OCI-LY1 (cell line): Measurements from ENCODE around the gene TOR2A.

Experiments used
- H2AFZ ChIP-seq: fragments of 200-600 bp; sonication (generic), shearing (Covaris generic); 2 replicates; pipeline ENCODE4 v1.6.0; 2014; ENCODE audit warnings: antibody characterized with exemption, mild to moderate bottlenecking, low read length
- H3F3A ChIP-seq: fragments of 200-600 bp; sonication (generic), shearing (Covaris generic); 2 replicates; pipeline ENCODE4 v1.6.0; 2014; ENCODE audit warnings: mild to moderate bottlenecking, antibody characterized with exemption, low read length, moderate library complexity; ENCODE audit not compliant: insufficient read depth
- H3K27ac ChIP-seq: fragments of 200-600 bp; sonication (generic); 2 replicates; pipeline ENCODE4 v1.5.1; 2014; ENCODE audit warnings: low read length, mixed run types, mild to moderate bottlenecking, low read depth; ENCODE audit not compliant: poor library complexity, severe bottlenecking
- H3K27me3 ChIP-seq: fragments of 200-600 bp; sonication (generic); 2 replicates; pipeline ENCODE4 v1.6.0; 2014; ENCODE audit warnings: antibody characterized with exemption, mild to moderate bottlenecking, low read length, moderate library complexity; ENCODE audit not compliant: insufficient read depth
- H3K36me3 ChIP-seq: fragments of 200-600 bp; sonication (generic); 2 replicates; pipeline ENCODE4 v1.6.1; 2014; ENCODE audit warnings: mild to moderate bottlenecking, antibody characterized with exemption, low read length, moderate library complexity, mixed read lengths; ENCODE audit not compliant: insufficient read depth
- H3K4me1 ChIP-seq: fragments of 200-600 bp; sonication (generic); 2 replicates; pipeline ENCODE4 v1.5.1; 2014; ENCODE audit warnings: mild to moderate bottlenecking, low read length, moderate library complexity; ENCODE audit not compliant: insufficient read depth, severe bottlenecking
- H3K4me2 ChIP-seq: fragments of 200-600 bp; sonication (generic), shearing (Covaris generic); 2 replicates; pipeline ENCODE4 v1.6.1; 2014; ENCODE audit warnings: low read length
- H3K4me3 ChIP-seq: fragments of 200-600 bp; sonication (generic); 2 replicates; pipeline ENCODE4 v1.5.1; 2014; ENCODE audit warnings: low read length, low read depth, mild to moderate bottlenecking, mixed read lengths; ENCODE audit not compliant: poor library complexity, severe bottlenecking
- H3K79me2 ChIP-seq: fragments of 200-600 bp; shearing (Covaris generic); 2 replicates; pipeline ENCODE4 v1.6.1; 2016; ENCODE audit warnings: mixed run types, low read length, mixed read lengths; ENCODE audit not compliant: insufficient read depth
- H3K9ac ChIP-seq: fragments of 200-600 bp; sonication (generic), shearing (Covaris generic); 2 replicates; pipeline ENCODE4 v1.6.1; 2014; ENCODE audit warnings: mild to moderate bottlenecking, low read length, mixed read lengths
- H3K9me2 ChIP-seq: fragments of 200-600 bp; sonication (generic), shearing (Covaris generic); 2 replicates; pipeline ENCODE4 v1.6.1; 2014; ENCODE audit warnings: low read depth, mild to moderate bottlenecking, low read length, mixed read lengths
- H3K9me3 ChIP-seq: fragments of 200-600 bp; shearing (Covaris generic); 2 replicates; pipeline ENCODE4 v1.6.1; 2014; ENCODE audit warnings: low read length, mixed read lengths
- H4K20me1 ChIP-seq: fragments of 200-600 bp; sonication (generic), shearing (Covaris generic); 2 replicates; pipeline ENCODE4 v1.6.0; 2016; ENCODE audit warnings: mild to moderate bottlenecking, low read length; ENCODE audit not compliant: insufficient read depth
- EZH2 ChIP-seq: fragments of 200-600 bp; sonication (generic), shearing (Covaris generic); IDR thresholded peaks from 2 replicates; pipeline ENCODE4 v1.8.0; 2017; ENCODE audit warnings: borderline replicate concordance, mixed run types, mild to moderate bottlenecking, antibody characterized with exemption, low read length, moderate library complexity, mixed read lengths
- TF ChIP-seq, protein P1 (sequence below): fragments of 200-600 bp; sonication (generic), shearing (Covaris generic); IDR thresholded peaks from 2 replicates; pipeline ENCODE4 v1.5.1; 2017; ENCODE audit warnings: mild to moderate bottlenecking, antibody characterized with exemption, low read length, moderate library complexity, mixed read lengths

Gene TOR2A

DNA sequence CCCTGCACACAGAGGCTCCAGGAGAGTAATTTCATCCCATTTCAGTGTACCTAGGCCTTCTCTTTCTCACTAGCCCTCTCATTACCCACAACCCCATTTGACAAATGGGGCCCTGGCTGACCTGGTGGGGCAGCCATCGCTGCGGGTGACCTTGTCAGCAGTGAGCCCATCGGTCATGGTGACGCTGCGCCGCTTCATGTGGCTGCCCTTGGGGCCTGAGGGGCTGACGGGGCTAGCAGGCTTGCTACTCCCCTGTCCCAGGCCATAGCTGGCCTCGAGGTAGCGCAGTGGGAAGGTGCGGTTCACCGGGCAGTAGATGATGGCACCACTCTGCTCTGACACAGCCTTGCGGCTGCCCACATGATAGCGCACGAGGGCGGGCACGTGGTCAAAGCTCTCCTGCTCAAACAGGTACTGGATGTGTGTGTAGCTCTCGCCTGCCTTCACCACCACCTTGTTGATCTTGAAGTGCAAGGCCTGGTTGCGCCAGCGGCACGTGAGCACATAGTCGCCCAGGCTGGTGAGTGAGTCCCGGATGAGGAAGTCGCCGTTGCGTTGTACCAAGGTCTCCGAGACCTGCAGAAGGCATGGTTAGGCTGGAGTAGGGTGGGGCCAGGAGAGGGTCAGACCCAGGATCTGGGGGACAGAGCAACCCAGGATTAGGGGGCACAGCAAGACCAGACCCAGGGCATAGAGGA, 14.1 kb upstream of the TOR2A start:
- TF ChIP-seq, protein P1, sequence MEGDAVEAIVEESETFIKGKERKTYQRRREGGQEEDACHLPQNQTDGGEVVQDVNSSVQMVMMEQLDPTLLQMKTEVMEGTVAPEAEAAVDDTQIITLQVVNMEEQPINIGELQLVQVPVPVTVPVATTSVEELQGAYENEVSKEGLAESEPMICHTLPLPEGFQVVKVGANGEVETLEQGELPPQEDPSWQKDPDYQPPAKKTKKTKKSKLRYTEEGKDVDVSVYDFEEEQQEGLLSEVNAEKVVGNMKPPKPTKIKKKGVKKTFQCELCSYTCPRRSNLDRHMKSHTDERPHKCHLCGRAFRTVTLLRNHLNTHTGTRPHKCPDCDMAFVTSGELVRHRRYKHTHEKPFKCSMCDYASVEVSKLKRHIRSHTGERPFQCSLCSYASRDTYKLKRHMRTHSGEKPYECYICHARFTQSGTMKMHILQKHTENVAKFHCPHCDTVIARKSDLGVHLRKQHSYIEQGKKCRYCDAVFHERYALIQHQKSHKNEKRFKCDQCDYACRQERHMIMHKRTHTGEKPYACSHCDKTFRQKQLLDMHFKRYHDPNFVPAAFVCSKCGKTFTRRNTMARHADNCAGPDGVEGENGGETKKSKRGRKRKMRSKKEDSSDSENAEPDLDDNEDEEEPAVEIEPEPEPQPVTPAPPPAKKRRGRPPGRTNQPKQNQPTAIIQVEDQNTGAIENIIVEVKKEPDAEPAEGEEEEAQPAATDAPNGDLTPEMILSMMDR: no peak
- TF ChIP-seq EZH2: no peak
- no peak overlapping the region for H3K4me3 ChIP-seq
- H3K36me3 ChIP-seq: peaks cover 12% of the 10 kb centered on the region
- no peak overlapping the region for H3K27ac ChIP-seq
- H3K27me3 ChIP-seq: no peaks in the 10 kb centered on the region
- no peaks in the 10 kb centered on the region for H3K4me1 ChIP-seq
- no peak overlapping the region for H3K9ac ChIP-seq
- no peak overlapping the region for H3K4me2 ChIP-seq
- H3K79me2 ChIP-seq: no peaks in the 10 kb centered on the region
- no peak overlapping the region for H2AFZ ChIP-seq
- no peaks in the 10 kb centered on the region for H3K9me2 ChIP-seq
- no peaks in the 10 kb centered on the region for H3F3A ChIP-seq
- H4K20me1 ChIP-seq: no peaks in the 10 kb centered on the region
- H3K9me3 ChIP-seq: no peaks in the 10 kb centered on the region

DNA sequence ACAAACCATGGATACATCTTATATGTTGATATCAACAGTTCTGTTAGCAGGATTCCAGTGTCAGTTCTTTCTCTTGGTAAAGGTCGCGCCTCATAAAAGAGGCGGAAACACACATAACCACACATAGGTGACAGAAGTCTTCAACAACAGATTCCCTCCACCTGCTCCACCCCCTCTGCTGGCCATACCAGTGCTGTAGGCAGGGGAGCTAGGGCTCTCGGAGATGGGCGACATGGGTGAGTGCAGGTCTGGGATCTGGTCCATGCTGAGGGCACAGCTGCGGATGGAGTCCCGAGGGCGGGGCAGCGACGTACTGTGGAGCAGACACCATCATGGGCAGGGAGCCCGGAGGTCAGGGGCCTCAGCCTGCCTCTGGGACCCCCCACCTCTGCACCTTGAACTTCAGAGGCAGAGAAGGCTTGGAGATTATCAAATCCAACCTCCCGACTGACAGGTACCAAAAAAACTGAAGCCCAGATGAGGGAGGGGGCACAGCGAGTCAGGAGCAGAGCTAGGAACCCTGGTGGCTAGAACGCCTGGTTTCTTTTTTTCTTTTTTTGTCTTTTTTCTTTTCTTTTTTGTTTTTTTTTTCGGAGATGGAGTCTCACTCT, 12.0 kb upstream of the TOR2A start:
- TF ChIP-seq, protein P1: no peak
- no peak for TF ChIP-seq EZH2
- Histone ChIP-seq H3K27me3 (no peaks in the 10 kb centered on the region), H3K9me3 (no peaks in the 10 kb centered on the region), H3K36me3 (peaks cover 12% of the 10 kb centered on the region), H3K4me1 (no peaks in the 10 kb centered on the region), H3K9ac (no peak overlapping the region), H3K4me2 (no peak overlapping the region), H3K27ac (no peak overlapping the region), H3F3A (no peaks in the 10 kb centered on the region), H3K79me2 (no peaks in the 10 kb centered on the region), H3K9me2 (no peaks in the 10 kb centered on the region), H3K4me3 (no peak overlapping the region), H2AFZ (no peak overlapping the region), H4K20me1 (no peaks in the 10 kb centered on the region)

DNA sequence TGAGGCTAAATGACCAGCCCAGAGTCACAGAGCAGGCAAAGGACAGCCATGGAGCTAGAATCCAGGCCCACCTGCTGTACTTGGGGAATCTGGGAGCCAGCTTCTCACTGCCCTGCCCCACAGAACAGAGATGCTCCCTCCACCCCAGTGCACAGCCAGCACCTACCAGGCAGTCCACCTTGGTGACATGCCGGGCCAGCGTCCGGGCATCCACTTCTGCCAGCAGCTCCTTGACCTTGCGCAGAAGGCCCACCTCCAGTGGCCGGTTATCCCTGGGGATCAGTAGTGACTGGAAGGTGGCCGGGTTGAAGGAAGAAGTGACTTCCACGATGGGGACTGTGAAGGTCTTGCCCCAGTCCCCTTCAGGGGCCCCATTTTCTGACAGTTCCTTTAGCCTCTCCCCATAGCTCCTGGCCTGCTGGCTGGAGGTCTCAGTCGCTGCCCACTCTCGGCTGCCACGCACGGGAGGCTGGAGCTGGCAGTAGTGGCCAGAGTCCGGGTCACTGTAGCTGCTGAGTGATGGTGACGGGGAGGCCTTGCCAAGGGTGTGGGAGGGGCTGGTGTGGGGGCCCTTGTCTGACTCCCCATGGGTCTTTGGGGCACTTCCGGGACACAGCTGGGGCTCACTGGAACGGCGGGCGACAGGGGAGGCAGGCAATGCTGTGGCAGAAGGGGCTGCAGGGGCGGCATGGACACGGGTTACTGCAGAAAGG, 9.5 kb upstream of the TOR2A start:
- no peak for TF ChIP-seq EZH2
- TF ChIP-seq, protein P1: no peak
- H3K79me2 ChIP-seq: no peaks in the 10 kb centered on the region
- no peak overlapping the region for H3K4me3 ChIP-seq
- no peaks in the 10 kb centered on the region for H3K9me2 ChIP-seq
- no peaks in the 10 kb centered on the region for H3K27me3 ChIP-seq
- peaks cover 6% of the 10 kb centered on the region for H3K4me1 ChIP-seq
- no peaks in the 10 kb centered on the region for H4K20me1 ChIP-seq
- no peak overlapping the region for H3K27ac ChIP-seq
- no peaks in the 10 kb centered on the region for H3K9me3 ChIP-seq
- H3K36me3 ChIP-seq: peaks cover 13% of the 10 kb centered on the region
- no peaks in the 10 kb centered on the region for H3F3A ChIP-seq
- no peak overlapping the region for H3K4me2 ChIP-seq
- H2AFZ ChIP-seq: no peak overlapping the region
- H3K9ac ChIP-seq: no peak overlapping the region
